GM19452 (cell line): Measurements from ENCODE around the gene MAST2.

ENCODE experiments used
- ATAC-seq: cut with Tn5 transposase; IDR thresholded peaks from one replicate; pipeline ENCODE4 v1.9.1; 2021; ENCODE audit not compliant: unreplicated experiment

The MAST2 gene

DNA sequence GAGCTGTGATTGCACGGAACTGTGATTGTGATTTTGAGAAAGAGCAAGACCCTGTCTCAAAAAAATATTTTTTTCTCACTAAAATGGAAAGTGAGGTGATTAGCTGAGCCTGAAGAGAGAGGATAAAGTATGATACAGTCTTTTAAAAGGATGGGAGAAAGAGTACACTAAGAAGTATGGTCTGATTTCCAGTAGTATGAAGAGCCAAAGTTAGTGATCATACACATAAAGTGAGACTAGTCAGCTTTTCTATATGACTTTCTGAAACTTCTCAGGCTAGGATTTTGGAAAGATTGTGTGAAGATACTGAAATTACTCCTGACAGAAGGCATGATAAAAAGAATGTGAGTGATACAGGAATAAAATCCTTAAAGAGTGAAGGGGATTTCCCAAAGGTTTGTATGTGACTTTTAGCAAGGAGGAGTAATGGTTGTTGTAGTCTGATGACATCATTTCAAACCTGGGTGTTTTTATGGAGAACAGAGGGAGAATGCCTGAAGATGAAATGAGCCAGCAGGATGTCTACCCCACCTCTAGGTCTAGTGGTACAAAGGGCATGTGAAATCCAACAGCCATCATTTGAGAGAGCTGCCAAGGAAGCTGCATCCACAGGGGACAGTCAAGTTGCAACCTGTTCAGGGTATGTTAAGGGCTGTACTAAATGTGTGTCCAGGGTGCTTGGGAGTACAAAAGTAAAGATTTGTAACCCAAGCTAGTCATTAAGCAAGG, 171.3 kb downstream of the MAST2 start:
- no peak for ATAC-seq

GRCh38 chr1:45976623-45977022, 173.2 kb downstream of the MAST2 start:
- no peak for ATAC-seq

DNA sequence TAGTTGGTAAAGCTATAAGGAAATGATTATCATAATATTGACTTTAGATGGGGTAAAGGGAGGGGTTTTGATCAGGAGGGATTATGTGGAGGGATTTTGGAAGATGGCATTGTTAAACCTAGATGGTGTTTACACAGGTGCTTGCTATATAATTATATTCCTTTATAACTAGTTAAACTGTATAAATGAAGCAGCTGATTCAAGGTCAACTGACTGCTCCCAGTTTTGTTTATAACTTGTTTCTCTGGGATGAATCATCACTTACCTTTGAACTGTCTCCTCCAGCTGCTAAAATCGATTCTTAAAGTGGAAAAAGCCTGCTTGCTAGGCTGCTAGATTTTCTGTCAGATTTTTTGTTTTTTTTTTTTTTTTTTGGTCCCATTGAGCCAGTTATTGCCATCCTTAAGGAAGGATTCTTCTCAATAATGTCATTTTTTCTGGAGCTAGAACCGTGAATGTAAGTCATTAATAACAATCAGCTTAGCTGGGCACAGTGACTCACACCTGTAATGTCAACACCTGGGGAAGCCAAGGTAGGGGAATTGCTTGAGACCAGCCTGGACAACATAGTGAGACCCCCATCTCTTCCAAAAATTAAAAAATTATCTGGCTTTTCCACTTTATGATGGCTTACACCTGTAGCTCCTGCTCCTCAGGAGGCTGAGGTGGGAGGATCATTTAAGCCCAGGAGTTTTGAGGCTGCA, 175.8 kb downstream of the MAST2 start:
- no peak for ATAC-seq

GRCh38 chr1:45979778-45980176, 176.4 kb downstream of the MAST2 start:
- no peak for ATAC-seq

GRCh38 chr1:45982359-45982758, 178.9 kb downstream of the MAST2 start:
- ATAC-seq: no peak

DNA sequence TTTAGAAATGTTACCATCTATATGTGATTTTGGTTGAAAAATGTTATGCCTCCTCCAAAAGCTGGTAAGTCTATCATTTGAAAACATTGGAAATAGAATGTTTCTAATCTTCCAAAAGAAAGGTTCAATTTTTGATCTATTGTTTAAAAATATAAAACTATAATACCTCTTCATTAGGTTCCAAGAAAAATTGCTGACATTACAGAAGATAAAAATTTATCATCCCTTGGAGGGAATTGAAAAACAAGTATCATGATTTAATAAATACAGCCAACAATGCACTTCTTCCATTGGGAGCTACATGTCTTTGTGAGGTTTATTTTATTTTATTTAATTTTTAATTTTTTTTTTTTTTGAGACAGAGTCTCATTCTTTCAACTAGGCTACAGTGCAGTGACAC, 180.6 kb downstream of the MAST2 start:
- ATAC-seq: no peak

- no peak for ATAC-seq
These were observed 183.8 kb downstream of the MAST2 start for GRCh38 chr1:45987204-45987603.

DNA sequence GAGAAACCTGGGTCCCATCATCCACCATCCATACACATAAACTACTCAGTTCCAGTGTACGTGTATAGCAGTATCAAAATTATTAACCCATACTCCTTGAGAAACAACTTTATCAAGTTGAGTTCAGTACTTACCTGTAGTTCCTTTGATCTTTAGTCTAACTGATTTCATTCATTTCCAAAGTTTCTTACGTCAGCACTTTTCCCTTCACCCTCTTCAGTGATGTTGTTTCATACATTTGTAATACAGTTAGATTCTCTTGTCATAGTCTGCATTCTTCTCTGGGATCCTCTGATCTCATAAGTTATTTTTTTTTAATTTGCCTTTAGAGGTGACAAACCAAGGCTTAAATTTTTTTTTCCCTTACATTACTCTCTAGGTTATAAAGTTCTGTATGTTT, 185.8 kb downstream of the MAST2 start:
- no peak for ATAC-seq

GRCh38 chr1:45994423-45994822, 191.0 kb downstream of the MAST2 start:
- no peak for ATAC-seq

DNA sequence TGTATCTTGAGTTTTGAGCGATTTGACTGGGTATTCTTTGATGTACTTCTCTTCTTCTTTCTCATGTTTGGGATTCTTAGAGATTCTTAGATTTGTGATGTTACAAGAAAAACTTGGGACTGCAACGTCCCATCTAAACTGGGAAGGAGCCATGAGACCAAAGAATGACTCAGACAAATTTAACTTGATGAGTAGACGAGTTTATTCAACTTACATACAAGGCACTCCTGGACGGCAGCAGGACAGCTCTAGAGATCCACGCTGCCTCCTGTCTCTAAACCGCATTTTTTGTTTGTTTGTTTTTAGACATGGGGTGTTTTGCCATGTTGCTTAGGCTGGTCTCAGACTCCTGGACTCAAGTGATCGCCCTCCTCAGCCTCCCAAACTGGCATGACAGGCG, 191.9 kb downstream of the MAST2 start:
- no peak for ATAC-seq

GRCh38 chr1:45998020-45998617, 194.7 kb downstream of the MAST2 start:
- no peak for ATAC-seq

- no peak for ATAC-seq
These were observed 196.1 kb downstream of the MAST2 start for GRCh38 chr1:45999507-45999906.

- no peak for ATAC-seq
These were observed 197.8 kb downstream of the MAST2 start for GRCh38 chr1:46001081-46001785.

DNA sequence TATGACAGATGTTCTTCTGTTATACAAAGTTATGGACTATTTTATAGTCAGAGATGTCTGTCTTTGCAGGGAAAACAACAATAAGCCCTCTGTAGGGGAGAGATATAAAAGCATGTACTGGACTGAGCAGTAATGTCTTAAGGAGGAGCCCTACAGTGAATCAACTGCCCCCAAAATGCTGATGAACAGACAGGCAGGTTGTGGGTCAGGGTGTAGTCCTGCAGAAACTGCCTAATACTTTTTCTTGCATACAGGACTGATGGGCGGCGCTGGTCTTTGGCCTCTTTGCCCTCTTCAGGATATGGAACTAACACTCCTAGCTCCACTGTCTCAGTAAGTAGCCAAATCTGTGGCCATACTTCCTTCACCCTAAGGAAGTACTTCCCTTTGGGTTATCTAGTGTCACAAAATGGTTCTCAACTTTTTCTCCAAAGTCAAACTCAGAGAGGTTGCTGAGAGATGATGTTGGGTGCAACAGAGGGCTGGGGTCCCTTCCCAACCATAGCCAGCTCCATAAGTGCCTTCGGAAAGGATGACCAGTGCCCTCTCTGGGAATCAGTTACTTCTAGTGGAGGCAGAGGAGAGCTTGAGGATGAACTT, 199.2 kb downstream of the MAST2 start:
- no peak for ATAC-seq

GRCh38 chr1:46003315-46003714, 199.9 kb downstream of the MAST2 start:
- no peak for ATAC-seq

DNA sequence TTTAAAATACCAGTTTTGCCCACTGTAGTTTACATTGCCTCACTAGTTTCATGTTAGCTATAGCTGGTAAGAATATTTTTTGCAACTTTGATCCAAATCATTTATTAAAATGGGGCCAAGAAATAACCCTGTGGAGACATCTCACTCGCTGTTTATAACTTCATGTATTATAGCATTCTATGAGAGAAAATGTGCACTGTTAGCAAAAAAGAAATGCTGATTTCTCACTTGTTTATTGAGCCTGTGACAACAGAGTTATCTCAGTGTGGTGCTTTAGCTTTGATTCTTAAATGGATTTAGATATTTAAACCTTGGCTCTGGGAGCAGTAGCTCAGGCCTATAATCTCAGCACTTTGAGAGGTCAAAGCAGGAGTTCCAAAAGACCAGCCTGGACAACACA, 201.1 kb downstream of the MAST2 start:
- ATAC-seq: no peak

- ATAC-seq: no peak
These were observed 202.2 kb downstream of the MAST2 start for GRCh38 chr1:46005594-46005993.

GRCh38 chr1:46008585-46008984, 205.2 kb downstream of the MAST2 start:
- ATAC-seq: no peak

DNA sequence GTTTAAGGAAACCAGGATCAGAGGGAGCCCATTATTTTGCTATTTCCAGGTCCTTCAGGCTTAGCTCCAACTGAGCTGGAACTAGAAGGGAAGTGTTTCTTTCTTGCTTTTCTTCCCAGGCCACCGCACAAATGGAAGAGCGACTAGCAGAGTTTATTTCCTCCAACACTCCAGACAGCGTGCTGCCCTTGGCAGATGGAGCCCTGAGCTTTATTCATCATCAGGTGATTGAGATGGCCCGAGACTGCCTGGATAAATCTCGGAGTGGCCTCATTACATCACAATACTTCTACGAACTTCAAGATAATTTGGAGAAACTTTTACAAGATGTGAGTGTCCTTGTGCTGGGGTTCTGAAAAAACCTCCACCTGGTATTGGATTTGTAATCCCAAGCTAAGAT, 207.2 kb downstream of the MAST2 start:
- no peak for ATAC-seq

GRCh38 chr1:46011121-46011695, 207.8 kb downstream of the MAST2 start:
- no peak for ATAC-seq

- no peak for ATAC-seq
These were observed 208.8 kb downstream of the MAST2 start for GRCh38 chr1:46012236-46012635.
